Activated CD8-positive, alpha-beta T cell treated with anti-CD3 and anti-CD28 coated beads for 36 hours (primary cell): ENCODE measurements around the gene PPME1. TPM values are rescaled to one million over a fixed set of nuclear protein-coding genes. Genes with fewer than 3 reads are reported as not detected.
"Not testable (repeated sequence)": the region's sequence is repeated elsewhere in the genome, so short reads cannot be mapped to it uniquely, and the experiment has no call there.

Experiments
- ATAC-seq: fragments of 200-7000 bp; cut with Tn5 transposase; one replicate; pipeline ENCODE4 v1.10.0; 2021; ENCODE audit warnings: mild to moderate bottlenecking, moderate library complexity
- CTCF ChIA-PET: fragments of 350-600 bp; sonication (Branson Sonifier 250); formaldehyde crosslinking; loops from one replicate; lab custom pipeline; 2021; ENCODE audit warnings: antibody characterized with exemption; lab: Charles Lee
- POLR2A ChIA-PET: fragments of 350-600 bp; sonication (Branson Sonifier 250); formaldehyde crosslinking; loops from one replicate; lab custom pipeline; 2021; ENCODE audit warnings: antibody characterized with exemption; lab: Charles Lee
- DNase-seq: peaks from one replicate; pipeline ENCODE4 v3.0.0-alpha.2; 2020
- H3K27ac Mint-ChIP-seq: one replicate; pipeline ENCODE4 v1.8.0; 2021; ENCODE audit warnings: mild to moderate bottlenecking, mixed read lengths
- H3K27me3 Mint-ChIP-seq: one replicate; pipeline ENCODE4 v1.8.0; 2021; ENCODE audit warnings: mixed read lengths
- H3K36me3 Mint-ChIP-seq: one replicate; pipeline ENCODE4 v1.8.0; 2021; ENCODE audit warnings: low read depth, mixed read lengths
- H3K4me1 Mint-ChIP-seq: one replicate; pipeline ENCODE4 v1.8.0; 2021; ENCODE audit warnings: low read depth, mixed read lengths
- H3K4me3 Mint-ChIP-seq: one replicate; pipeline ENCODE4 v1.8.0; 2021; ENCODE audit warnings: mild to moderate bottlenecking, moderate library complexity, mixed read lengths
- H3K9me3 Mint-ChIP-seq: one replicate; pipeline ENCODE4 v1.8.0; 2021; ENCODE audit warnings: mixed read lengths
- intact Hi-C: fragments of 100-400 bp; cut with micrococcal nuclease; formaldehyde crosslinking; loops from one replicate; pipeline ENCODE4 v1.10.0; 2022
- total RNA-seq, 2 experiments: library from RNA; stranded (reverse); gene quantifications; one replicate each; pipeline ENCODE4 v1.2.3, GENCODE V29; 2021
- TF ChIP-seq, protein P1 (sequence below): fragments of 200-600 bp; IDR thresholded peaks from one replicate; pipeline ENCODE4 v1.8.0; 2022; ENCODE audit warnings: antibody characterized with exemption, mild to moderate bottlenecking

Gene PPME1
- total RNA-seq, 2 experiments from 2014 or later = 63.7 to 64.9 TPM

DNA sequence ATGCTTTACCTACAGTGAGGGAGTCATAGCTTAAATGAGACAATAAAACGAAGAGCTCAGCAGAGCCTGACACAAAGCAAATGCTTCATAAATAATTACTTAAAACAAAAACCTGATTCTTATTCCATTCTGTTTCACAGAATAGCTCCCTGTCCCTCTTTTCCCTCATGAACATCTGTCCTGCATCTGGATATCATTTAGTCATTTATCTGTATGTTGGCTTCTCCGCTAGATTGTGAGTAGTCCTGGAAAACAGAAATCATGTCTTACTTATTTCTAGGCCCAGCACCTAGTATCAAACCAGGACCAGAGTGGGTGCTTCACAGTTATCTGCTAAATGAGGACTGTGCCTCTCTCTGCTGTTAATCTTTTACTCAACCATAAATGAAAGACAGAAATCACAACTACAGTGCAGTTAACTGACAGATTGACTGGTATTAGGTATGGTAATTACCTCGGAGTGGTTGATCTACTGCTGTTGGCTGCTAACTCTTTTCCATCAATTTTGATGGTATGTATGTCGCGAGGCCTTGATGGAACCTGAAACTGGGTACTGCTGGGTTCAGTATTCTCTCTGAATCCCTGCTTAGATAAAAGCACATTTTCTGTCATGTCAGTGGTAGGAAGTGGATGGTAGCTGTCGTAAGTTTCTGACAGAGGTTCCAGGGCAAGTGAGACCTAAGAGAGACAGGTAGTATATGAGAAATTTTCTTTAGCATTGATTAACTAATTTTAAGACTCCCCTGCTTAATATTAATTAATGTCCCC is 31.8 kb upstream of the PPME1 start:
- TF ChIP-seq, protein P1, sequence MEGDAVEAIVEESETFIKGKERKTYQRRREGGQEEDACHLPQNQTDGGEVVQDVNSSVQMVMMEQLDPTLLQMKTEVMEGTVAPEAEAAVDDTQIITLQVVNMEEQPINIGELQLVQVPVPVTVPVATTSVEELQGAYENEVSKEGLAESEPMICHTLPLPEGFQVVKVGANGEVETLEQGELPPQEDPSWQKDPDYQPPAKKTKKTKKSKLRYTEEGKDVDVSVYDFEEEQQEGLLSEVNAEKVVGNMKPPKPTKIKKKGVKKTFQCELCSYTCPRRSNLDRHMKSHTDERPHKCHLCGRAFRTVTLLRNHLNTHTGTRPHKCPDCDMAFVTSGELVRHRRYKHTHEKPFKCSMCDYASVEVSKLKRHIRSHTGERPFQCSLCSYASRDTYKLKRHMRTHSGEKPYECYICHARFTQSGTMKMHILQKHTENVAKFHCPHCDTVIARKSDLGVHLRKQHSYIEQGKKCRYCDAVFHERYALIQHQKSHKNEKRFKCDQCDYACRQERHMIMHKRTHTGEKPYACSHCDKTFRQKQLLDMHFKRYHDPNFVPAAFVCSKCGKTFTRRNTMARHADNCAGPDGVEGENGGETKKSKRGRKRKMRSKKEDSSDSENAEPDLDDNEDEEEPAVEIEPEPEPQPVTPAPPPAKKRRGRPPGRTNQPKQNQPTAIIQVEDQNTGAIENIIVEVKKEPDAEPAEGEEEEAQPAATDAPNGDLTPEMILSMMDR = no peak
- Mint-ChIP-seq H3K36me3 (peaks cover 11% of the 10 kb centered on the region), H3K9me3 (no peaks in the 10 kb centered on the region), H3K27me3 (no peaks in the 10 kb centered on the region), H3K4me3 (no peak overlapping the region), H3K27ac (no peak overlapping the region), H3K4me1 (no peaks in the 10 kb centered on the region)
- no peak for DNase-seq
- ATAC-seq = no peak
- CTCF ChIA-PET = no interaction called here
- intact Hi-C loops = no loop called here
- POLR2A ChIA-PET = no interaction called here

DNA sequence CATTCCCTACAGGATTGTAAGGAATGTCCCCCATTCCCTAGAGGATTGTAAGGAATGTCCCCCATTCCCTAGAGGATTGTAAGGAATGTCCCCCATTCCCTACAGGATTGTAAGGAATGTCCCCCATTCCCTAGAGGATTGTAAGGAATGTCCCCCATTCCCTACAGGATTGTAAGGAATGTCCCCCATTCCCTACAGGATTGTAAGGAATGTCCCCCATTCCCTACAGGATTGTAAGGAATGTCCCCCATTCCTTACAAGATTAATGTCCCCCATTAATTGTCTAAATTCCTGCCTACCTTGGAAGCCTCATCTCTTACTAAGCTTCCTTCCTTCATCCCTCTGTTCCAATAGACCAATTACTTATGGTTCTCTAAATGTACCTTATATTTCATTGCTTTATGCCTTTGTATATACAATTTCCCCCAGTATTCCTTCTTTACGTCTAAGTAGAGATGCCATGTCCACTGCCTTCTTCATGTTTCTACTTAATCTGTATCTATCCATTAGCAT is 31.1 kb upstream of the PPME1 start:
- DNase-seq, POLR2A ChIA-PET, H3K9me3 Mint-ChIP-seq, H3K4me1 Mint-ChIP-seq, H3K27ac Mint-ChIP-seq, H3K4me3 Mint-ChIP-seq, CTCF ChIA-PET, H3K27me3 Mint-ChIP-seq, ATAC-seq, intact Hi-C loops: not testable (repeated sequence)
- H3K36me3 Mint-ChIP-seq = peaks cover 11% of the 10 kb centered on the region

DNA sequence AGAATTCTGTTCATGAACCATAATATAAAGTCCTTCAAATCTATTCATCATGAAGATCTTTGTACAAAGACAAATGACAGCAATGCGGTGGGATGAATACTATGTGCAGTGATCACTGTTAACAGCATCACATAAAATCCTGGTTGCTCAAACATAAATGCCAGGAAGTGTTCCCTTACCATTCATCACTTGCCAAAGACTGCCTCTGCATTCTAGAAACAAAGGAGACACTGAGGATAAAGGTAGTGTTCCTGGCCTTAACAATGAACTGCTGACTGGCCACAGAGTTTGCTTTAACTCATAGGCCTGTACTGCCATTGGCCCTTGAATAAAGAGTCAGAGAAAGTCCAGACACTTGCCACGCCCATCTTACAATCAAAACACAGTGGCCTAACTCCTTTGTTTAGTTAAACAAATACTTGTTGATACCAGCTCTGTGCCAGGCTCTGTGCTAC is 29.8 kb upstream of the PPME1 start:
- POLR2A ChIA-PET = no interaction called here
- peaks cover 13% of the 10 kb centered on the region for H3K36me3 Mint-ChIP-seq
- H3K4me1 Mint-ChIP-seq = no peaks in the 10 kb centered on the region
- H3K9me3 Mint-ChIP-seq = peaks cover 2% of the 10 kb centered on the region
- intact Hi-C loops = no loop called here
- H3K27me3 Mint-ChIP-seq = no peaks in the 10 kb centered on the region
- DNase-seq = no peak
- ATAC-seq = no peak
- no peak overlapping the region for H3K27ac Mint-ChIP-seq
- H3K4me3 Mint-ChIP-seq = no peak overlapping the region
- TF ChIP-seq, protein P1 = no peak
- CTCF ChIA-PET = no interaction called here

DNA sequence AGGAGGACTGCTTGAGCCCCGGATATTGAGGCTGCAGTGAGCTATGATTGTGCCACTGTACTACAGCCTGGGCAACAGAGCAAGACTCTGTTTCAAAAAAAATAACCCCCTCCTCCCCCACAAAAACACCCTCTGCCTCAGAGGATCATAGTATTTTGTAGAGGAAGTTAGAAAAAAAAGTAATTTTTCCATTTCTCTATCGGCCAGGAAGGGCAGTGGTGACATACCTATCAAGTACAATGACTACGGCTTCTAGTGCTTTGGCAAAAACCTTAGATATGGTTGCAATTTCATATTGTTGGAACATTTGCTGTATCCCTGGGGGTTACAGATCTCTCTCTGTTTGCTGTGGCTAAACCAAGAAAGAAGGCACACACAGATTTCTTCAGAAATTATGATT is 29.2 kb upstream of the PPME1 start:
- peaks cover 2% of the 10 kb centered on the region for H3K9me3 Mint-ChIP-seq
- no peak overlapping the region for H3K4me3 Mint-ChIP-seq
- H3K27ac Mint-ChIP-seq = no peak overlapping the region
- ChIA-PET POLR2A (no interaction called here), CTCF (no interaction called here)
- H3K27me3 Mint-ChIP-seq = no peaks in the 10 kb centered on the region
- intact Hi-C loops = no loop called here
- DNase-seq (no peak), ATAC-seq (no peak)
- TF ChIP-seq, protein P1 = no peak
- H3K36me3 Mint-ChIP-seq = peaks cover 12% of the 10 kb centered on the region
- no peaks in the 10 kb centered on the region for H3K4me1 Mint-ChIP-seq

DNA sequence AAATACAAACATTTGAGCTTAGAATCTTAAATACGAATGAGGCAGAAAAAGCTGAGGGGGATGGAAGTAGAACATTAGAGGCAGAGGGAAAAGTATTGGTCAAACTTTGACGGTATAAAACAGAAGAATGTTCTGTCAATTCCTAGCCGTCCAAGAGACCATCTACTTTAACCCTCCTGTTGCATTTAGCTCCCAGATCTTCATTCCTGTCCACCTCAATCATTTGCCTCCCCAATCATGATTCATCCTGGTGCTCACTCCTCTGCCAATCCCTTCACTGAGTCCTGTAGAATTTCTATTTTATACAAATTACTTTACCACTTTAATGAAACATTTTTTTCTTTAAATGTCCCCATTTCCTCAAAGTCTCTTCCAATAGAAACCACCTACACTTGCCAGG is 28.5 kb upstream of the PPME1 start:
- H3K4me1 Mint-ChIP-seq = no peaks in the 10 kb centered on the region
- ChIA-PET CTCF (no interaction called here), POLR2A (no interaction called here)
- TF ChIP-seq, protein P1 = no peak
- ATAC-seq (no peak), DNase-seq (no peak)
- no peak overlapping the region for H3K4me3 Mint-ChIP-seq
- H3K27ac Mint-ChIP-seq = no peak overlapping the region
- H3K36me3 Mint-ChIP-seq = peaks cover 13% of the 10 kb centered on the region
- no peaks in the 10 kb centered on the region for H3K27me3 Mint-ChIP-seq
- H3K9me3 Mint-ChIP-seq = peaks cover 2% of the 10 kb centered on the region
- intact Hi-C loops = no loop called here
